Stimulated activated CD4-positive, alpha-beta T cell treated with anti-CD3 and anti-CD28 coated beads, Interleukin-12 subunit alpha, Interleukin-12 subunit beta, amount 100 ng/mL, for 48 hours (primary cell): Measurements from ENCODE around the gene TPCN2.

ENCODE experiments used
- DNase-seq, 3 donors: peaks; one replicate each; pipeline ENCODE4 v3.0.0-alpha.2; 2020; ENCODE audit warnings: low read depth in 2 of 3, low spot score in 1 of 3

The TPCN2 gene

GRCh38 chr11:69055598-69056516, 7.1 kb downstream of the TPCN2 start:
- DNase-seq = no peak

GRCh38 chr11:69057236-69057635, 8.5 kb downstream of the TPCN2 start:
- no peak for DNase-seq

DNA sequence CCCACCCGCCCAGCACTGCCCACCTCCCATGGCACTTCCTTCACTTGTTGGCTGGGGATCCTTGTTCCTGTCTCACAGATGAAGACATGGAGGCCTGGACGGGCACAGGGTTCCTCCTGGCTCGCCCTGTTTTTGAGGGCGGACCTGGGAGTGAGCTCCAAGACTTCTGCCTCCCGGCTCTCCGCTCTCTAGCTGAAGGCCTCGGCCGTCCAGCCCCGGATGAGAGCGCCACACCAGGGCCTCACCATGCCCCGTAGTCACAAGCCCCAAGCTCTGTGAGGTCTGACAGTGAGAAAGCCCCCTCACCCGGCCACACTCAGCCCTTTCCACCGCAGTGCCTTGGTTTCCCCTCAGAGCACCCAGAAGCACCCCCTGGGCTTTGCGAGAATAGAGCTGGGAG, 9.1 kb downstream of the TPCN2 start:
- no peak for DNase-seq

GRCh38 chr11:69058511-69059270, 10.0 kb downstream of the TPCN2 start:
- no peak for DNase-seq

DNA sequence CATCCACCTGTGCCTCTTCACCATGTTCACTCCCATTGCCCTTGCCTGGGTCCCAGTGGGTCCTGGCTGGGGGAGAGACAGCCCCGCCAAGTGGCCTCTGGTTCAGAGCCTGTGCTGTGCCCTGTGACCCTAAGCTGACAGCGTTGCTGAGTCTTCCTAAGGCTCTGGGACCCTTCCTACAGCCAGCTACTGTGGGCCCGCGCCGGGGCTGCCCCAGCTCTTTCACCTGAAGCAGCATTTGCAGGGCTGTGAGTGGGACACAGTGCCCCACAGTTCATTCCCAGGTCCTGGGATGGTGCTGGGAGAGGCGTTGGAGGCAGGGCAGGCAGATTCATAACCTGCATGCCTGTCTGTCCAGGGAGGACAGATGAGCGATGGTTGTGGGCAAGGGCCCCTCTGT, 10.7 kb downstream of the TPCN2 start:
- DNase-seq = no peak

- no peak for DNase-seq
These were observed 11.3 kb downstream of the TPCN2 start for GRCh38 chr11:69059985-69060384.

GRCh38 chr11:69060806-69061712, 12.3 kb downstream of the TPCN2 start:
- no peak for DNase-seq

- DNase-seq = no peak
These were observed 13.0 kb downstream of the TPCN2 start for GRCh38 chr11:69061713-69062053.

DNA sequence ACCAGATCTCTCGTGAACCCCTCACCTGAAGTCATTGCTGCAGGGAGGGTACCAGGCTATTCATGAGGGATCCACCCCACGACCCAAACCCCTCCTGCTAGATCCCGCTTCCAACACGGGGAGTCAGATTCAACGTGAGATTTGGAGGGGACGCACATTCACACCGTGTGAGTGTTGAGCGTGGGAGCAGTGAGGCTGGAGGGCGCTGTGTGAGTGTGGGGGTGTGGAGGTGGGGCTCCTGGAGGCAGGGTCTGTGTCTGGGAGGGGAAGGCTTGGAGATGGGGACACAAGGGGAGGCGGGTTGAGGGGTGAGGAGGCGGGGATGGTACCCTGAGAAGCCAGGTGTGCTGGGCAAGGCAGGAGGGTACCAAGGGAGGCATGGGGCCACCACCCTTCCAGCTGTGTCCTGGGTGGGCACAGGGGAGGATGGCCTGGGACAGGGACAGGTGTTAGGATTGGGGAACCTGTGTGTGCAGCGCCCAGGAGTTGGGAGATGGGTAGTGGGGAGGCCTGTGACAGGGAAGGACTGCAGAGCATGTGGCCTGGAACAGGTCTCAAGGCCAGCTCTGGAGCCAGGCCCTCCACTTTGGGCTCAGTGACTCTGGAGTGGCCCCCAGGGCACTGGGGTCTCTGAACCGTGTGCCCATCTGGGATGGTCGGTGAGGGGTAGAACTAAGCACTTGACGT, 13.6 kb downstream of the TPCN2 start:
- no peak for DNase-seq

GRCh38 chr11:69062873-69063651, 14.3 kb downstream of the TPCN2 start:
- DNase-seq = no peak

DNA sequence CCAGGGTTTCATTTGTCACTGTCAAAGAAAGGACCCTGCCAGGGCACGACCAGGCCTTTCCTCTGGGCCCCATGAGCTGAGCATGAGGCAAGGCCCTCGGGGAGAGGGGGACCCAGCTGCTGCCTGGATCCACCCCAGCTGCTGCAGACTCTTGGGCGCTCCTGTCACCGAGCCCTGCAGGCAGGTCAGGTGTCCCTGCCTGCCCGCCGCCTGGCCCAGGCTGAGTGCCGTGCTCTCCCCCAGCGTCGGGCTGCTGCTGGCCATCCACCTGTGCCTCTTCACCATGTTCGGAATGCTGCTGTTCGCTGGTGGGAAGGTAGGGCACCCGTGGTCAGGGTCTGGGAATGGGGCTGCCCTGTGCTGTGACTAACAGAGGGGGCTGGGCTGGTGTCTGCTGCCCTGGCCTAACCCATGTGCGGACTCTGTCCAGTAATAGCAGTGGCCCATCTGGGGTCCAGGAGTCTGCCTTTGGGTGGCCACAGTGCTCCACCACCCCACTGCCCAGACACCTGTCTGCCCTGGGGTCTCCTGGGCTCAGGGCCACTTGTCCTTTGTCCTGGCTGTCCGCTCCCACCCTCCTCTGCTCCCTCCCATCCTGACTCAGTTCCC, 15.0 kb downstream of the TPCN2 start:
- no peak for DNase-seq

GRCh38 chr11:69064394-69064957, 15.7 kb downstream of the TPCN2 start:
- no peak for DNase-seq

- no peak for DNase-seq
These were observed 16.5 kb downstream of the TPCN2 start for GRCh38 chr11:69065147-69065710.

GRCh38 chr11:69066122-69067112, 17.7 kb downstream of the TPCN2 start:
- DNase-seq = no peak

- DNase-seq = no peak
These were observed 18.5 kb downstream of the TPCN2 start for GRCh38 chr11:69067200-69067599.

DNA sequence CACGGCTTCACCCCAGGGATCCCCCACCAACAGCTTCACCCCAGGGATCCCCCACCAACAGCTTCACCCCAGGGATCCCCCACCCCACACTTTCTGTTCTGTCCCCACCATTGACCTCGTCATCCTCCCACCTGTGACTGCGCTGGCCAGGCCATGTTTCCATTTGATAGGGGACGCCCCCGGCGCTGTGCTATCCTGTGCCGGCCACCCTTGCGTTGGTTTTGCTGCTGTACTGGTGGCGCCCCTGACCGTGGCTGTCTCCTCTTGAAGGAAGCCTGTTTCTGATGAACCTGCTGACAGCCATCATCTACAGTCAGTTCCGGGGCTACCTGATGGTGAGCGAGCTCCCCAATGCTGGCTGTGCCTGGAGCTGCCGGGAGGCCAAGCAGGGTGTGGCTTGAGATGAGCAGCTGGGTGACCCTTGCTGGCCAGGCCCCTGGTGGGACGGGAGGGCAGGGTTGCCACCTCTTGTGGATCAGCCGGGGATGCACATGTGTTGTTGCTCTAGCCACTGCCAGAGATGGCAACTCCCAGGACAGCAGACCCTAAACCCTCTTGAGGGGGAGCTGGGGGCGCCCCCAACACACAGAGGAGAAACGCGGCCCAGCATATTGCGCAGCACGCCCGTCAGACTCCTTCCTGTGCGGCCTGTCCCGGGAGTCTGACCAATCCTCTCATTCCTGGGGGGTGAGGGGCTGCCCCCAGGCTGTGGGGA, 22.5 kb downstream of the TPCN2 start:
- DNase-seq = no peak

DNA sequence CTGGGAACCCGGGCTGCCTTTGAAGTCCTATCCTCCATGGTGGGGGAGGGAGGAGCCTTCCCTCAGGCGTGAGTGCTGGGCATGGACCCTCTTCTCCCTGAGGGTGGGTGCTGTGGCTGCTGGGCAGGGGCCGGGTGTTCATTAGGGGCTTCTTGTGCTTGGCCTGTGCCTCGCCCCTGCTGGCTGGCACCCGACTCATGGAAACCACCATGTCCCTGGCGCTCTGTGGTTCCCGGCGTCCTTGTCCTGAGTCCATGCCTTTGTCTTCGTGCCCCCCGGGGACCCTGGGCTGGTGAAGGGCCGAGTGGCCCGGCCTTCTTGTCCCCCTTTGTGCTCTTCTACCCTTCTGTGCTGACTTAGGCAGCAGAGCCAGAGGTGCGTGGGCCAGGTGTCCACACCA, 23.2 kb downstream of the TPCN2 start:
- no peak for DNase-seq
